ENCODE results near the gene DHX16. TPM values are rescaled to one million over a fixed set of nuclear protein-coding genes. Genes with fewer than 3 reads are reported as not detected.
"Not testable (repeated sequence)": the region's sequence is repeated elsewhere in the genome, so short reads cannot be mapped to it uniquely, and the experiment has no call there.

Gene DHX16
- total and polyA plus RNA-seq, 2 experiments from 2014 or later = 23.6 to 30.6 TPM

DNA sequence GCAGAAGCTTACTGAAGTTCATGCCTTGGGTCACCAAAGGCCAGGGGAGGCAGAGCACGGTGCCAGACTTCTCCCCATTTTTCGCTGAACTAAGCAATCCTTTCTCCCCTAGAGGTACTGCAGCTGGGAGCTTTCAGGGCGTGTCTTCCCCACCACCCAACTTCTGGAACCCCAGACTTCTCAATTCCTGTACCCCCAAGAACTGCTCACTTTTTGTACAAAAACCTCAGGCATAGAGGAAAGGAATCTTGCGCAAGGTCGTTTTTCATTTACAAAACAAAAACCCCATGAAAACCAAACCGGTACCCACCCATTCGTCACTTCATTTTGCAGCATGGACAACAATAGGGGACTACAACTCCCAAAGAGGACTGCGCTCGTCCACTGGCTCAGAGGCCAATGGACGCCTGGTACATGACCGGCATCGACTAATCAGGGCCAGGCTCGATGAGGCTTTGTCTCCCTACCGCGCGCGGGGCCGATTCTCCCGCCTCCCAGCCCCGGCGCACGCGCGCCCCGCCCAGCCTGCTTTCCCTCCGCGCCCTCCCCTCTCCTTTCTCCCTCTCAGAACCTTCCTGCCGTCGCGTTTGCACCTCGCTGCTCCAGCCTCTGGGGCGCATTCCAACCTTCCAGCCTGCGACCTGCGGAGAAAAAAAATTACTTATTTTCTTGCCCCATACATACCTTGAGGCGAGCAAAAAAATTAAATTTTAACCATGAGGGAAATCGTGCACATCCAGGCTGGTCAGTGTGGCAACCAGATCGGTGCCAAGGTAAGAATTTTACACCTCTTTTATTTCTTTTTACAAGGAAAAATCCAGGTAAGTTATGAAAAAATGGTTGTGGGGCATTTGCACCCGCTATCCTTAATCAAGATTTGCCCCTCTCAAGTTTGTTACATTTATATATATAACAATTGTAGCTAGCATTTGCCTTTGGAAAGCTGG, 47.3 kb upstream of the DHX16 start, which contains the start of gene TUBB:
Gene TUBB (plus strand): TSS at position 562 of the 947 bp plus-strand sequence. CDS start 155 bp downstream, at position 717.
- TF ChIP-seq EZH2phosphoT487 (IDR thresholded peaks at IDR 0.05; ENCODE audit: insufficient read depth, low read depth) = no peak
- no peak for TF ChIP-seq EZH2 (IDR thresholded peaks at IDR 0.05; ENCODE audit: insufficient read depth, poor library complexity, severe bottlenecking)
- Histone ChIP-seq H3K4me1 (ENCODE audit: insufficient read depth) (peaks cover 42% of the 10 kb centered on the region), H3K9ac (peak within 1 kb of the TSS; percentile 99), H3K9me2 (ENCODE audit: insufficient read depth) (no peaks in the 10 kb centered on the region), H3K79me2 (ENCODE audit: insufficient read depth) (peaks cover 87% of the 10 kb centered on the region), H3K27ac (peak within 1 kb of the TSS; percentile 95), H2AFZ (peak within 1 kb of the TSS; percentile 72), H3K4me2 (ENCODE audit: unreplicated experiment) (peak within 1 kb of the TSS; percentile 93), H3K27me3 (replicated peaks; ENCODE audit: insufficient read depth) (no peaks in the 10 kb centered on the region), H4K20me1 (ENCODE audit: insufficient read depth) (peaks cover 19% of the 10 kb centered on the region; the same call in 1 of the 2 replicates), H3K36me3 (ENCODE audit: low read depth) (peaks cover 25% of the 10 kb centered on the region), H3K9me3 (ENCODE audit: low read depth) (no peaks in the 10 kb centered on the region), H3F3A (ENCODE audit: insufficient read depth) (peaks cover 60% of the 10 kb centered on the region), H3K4me3 (peak within 1 kb of the TSS; percentile 97)
- WGBS, 2 experiments (ENCODE audit: low coverage in 1 of 2, low lambda C conversion rate in 2 of 2, missing lambda C conversion rate in 2 of 2) = 0 to 1% methylated on average over 23 to 38 of the region's 38 CpGs
- in situ Hi-C loops (cut with MboI) = no loop called here
- DNase-seq = peak; percentile 100

DNA sequence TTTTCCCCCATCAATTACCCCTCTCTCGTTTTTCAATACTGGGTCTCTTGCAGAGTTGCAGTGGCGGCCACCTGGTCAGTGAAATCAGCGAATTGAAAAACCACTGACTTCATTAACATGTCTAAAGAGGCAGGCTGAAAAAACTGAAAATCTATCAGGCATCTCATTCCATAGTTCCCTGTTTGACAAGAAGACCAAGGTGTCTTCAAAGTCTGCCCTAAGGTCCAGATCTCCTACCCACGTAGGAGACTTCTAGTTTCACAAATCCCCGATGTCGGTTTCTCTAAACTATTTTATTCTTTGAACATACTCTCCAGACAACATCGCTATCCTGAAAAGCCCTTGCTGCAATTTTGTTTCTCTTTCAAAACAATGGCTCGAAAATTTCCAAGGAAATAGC, 46.5 kb upstream of the DHX16 start:
- 10 to 13% methylated on average over 8 of the region's 8 CpGs for WGBS, 2 experiments (ENCODE audit: low coverage in 1 of 2, low lambda C conversion rate in 2 of 2, missing lambda C conversion rate in 2 of 2)
- Histone ChIP-seq H3K27ac (peak overlapping the region; percentile 94), H3K9me2 (ENCODE audit: insufficient read depth) (no peaks in the 10 kb centered on the region), H3K4me2 (ENCODE audit: unreplicated experiment) (peak overlapping the region; percentile 93), H3K79me2 (ENCODE audit: insufficient read depth) (peaks cover 87% of the 10 kb centered on the region), H2AFZ (peak overlapping the region; percentile 72), H3K27me3 (replicated peaks; ENCODE audit: insufficient read depth) (no peaks in the 10 kb centered on the region), H3K36me3 (ENCODE audit: low read depth) (peaks cover 20% of the 10 kb centered on the region), H3K9me3 (ENCODE audit: low read depth) (no peaks in the 10 kb centered on the region), H3F3A (ENCODE audit: insufficient read depth) (peaks cover 53% of the 10 kb centered on the region), H4K20me1 (ENCODE audit: insufficient read depth) (peaks cover 16% of the 10 kb centered on the region; the same call in 1 of the 2 replicates), H3K9ac (peak overlapping the region; percentile 99), H3K4me1 (ENCODE audit: insufficient read depth) (peaks cover 35% of the 10 kb centered on the region), H3K4me3 (peak overlapping the region; percentile 97)
- in situ Hi-C loops (cut with MboI) = no loop called here
- TF ChIP-seq EZH2 (IDR thresholded peaks at IDR 0.05; ENCODE audit: insufficient read depth, poor library complexity, severe bottlenecking) (no peak), EZH2phosphoT487 (IDR thresholded peaks at IDR 0.05; ENCODE audit: insufficient read depth, low read depth) (no peak)
- no peak for DNase-seq

DNA sequence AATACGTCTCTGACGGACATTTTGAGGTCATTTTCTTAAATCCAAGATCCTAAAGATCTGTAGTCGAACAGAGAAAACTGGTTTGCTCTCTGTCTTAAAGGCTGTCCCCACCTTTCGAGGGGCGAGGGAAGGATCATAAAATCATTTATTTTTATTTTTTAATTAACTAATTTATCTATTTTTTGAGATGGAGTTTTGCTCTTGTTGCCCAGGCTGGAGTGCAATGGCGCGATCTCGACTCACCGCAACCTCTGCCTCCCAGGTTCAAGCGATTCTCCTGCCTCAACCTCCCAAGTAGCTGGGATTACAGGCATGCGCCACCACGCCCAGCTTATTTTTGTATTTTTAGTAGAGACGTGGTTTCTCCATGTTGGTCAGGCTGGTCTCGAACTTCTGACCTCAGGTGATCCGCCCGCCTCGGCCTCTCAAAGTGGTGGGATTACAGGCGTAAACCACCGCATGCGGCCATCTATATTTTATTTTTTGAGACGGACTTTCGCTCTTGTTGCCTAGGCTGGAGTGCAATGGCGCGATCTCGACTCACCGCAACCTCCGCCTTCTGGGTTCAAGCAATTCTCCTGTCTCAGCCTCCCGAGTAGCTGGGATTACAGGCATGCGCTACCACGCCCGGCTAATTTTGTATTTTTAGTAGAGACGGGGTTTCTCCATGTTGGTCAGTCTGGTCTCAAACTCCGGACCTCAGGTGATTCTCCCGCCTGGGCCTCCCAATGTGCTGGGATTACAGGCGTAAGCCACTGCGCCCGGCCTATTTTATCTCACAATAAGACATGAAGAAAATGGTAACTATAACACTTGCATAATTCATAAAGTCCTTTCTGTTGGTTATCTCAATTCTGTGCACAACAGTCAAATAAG, 45.3 kb upstream of the DHX16 start:
- 78 to 80% methylated on average over 35 to 37 of the region's 37 CpGs for WGBS, 2 experiments (ENCODE audit: low coverage in 1 of 2, low lambda C conversion rate in 2 of 2, missing lambda C conversion rate in 2 of 2)
- H3K27me3 ChIP-seq (replicated peaks; ENCODE audit: insufficient read depth); H2AFZ ChIP-seq; H3K9me3 ChIP-seq (ENCODE audit: low read depth); H3K9me2 ChIP-seq (ENCODE audit: insufficient read depth); in situ Hi-C loops (cut with MboI); DNase-seq; H4K20me1 ChIP-seq (ENCODE audit: insufficient read depth): not testable (repeated sequence)
- peaks cover 40% of the 10 kb centered on the region for H3F3A ChIP-seq (ENCODE audit: insufficient read depth)
- H3K36me3 ChIP-seq (ENCODE audit: low read depth) = peaks cover 14% of the 10 kb centered on the region
- peak overlapping the region; percentile 93 for H3K4me2 ChIP-seq (ENCODE audit: unreplicated experiment)
- H3K4me3 ChIP-seq = peak overlapping the region; percentile 57
- H3K9ac ChIP-seq = peak overlapping the region; percentile 99
- peaks cover 22% of the 10 kb centered on the region for H3K4me1 ChIP-seq (ENCODE audit: insufficient read depth)
- peak overlapping the region; percentile 94 for H3K27ac ChIP-seq
- peaks cover 76% of the 10 kb centered on the region for H3K79me2 ChIP-seq (ENCODE audit: insufficient read depth)
